ENCODE measurements around the gene SCYGR2.

Gene SCYGR2

GRCh38 chr2:227616631-227617030, 17.9 kb downstream of the SCYGR2 start:
- no peak for DNase-seq (ENCODE audit: low read depth)
- TF ChIP-seq CTCF (IDR thresholded peaks at IDR 0.05; ENCODE audit: insufficient read depth, low read depth, low read length, missing control alignments): no peak
- H3K4me3 ChIP-seq (ENCODE audit: low read length): no peak overlapping the region

- no peak within 1 kb of the TSS for H3K4me3 ChIP-seq (ENCODE audit: low read length)
- no peak for TF ChIP-seq CTCF (IDR thresholded peaks at IDR 0.05; ENCODE audit: insufficient read depth, low read depth, low read length, missing control alignments)
- no peak for DNase-seq (ENCODE audit: low read depth)
These were observed 18.9 kb downstream of the SCYGR2 start, which contains the start of gene SCYGR4 for GRCh38 chr2:227617316-227618230. SCYGR4 (plus strand) TSS chr2:227617498; CDS start chr2:227617498, 0 bp downstream.

GRCh38 chr2:227623226-227623625, 24.5 kb downstream of the SCYGR2 start:
- H3K4me3 ChIP-seq (ENCODE audit: low read length): no peak overlapping the region
- DNase-seq (ENCODE audit: low read depth): peak; percentile 52
- TF ChIP-seq CTCF (IDR thresholded peaks at IDR 0.05; ENCODE audit: insufficient read depth, low read depth, low read length, missing control alignments): no peak

- no peak overlapping the region for H3K4me3 ChIP-seq (ENCODE audit: low read length)
- no peak for TF ChIP-seq CTCF (IDR thresholded peaks at IDR 0.05; ENCODE audit: insufficient read depth, low read depth, low read length, missing control alignments)
- no peak for DNase-seq (ENCODE audit: low read depth)
These were observed 26.7 kb downstream of the SCYGR2 start for GRCh38 chr2:227625420-227625819.

- no peak for TF ChIP-seq CTCF (IDR thresholded peaks at IDR 0.05; ENCODE audit: insufficient read depth, low read depth, low read length, missing control alignments)
- no peak for DNase-seq (ENCODE audit: low read depth)
- H3K4me3 ChIP-seq (ENCODE audit: low read length): no peak overlapping the region
These were observed 28.0 kb downstream of the SCYGR2 start for GRCh38 chr2:227626580-227627151.

- no peak for TF ChIP-seq CTCF (IDR thresholded peaks at IDR 0.05; ENCODE audit: insufficient read depth, low read depth, low read length, missing control alignments)
- no peak for DNase-seq (ENCODE audit: low read depth)
- H3K4me3 ChIP-seq (ENCODE audit: low read length): no peak overlapping the region
These were observed 29.1 kb downstream of the SCYGR2 start for GRCh38 chr2:227627769-227628168.
